DMS153 treated with DMSO at 0.1 percent for 48 hours (cell line): Measurements from ENCODE around the gene EHMT1.

Experiments used
- DNase-seq: peaks from one replicate; lab custom pipeline; 2025; ENCODE audit not compliant: unreplicated experiment; lab: John Stamatoyannopoulos, UW

EHMT1 gene

DNA sequence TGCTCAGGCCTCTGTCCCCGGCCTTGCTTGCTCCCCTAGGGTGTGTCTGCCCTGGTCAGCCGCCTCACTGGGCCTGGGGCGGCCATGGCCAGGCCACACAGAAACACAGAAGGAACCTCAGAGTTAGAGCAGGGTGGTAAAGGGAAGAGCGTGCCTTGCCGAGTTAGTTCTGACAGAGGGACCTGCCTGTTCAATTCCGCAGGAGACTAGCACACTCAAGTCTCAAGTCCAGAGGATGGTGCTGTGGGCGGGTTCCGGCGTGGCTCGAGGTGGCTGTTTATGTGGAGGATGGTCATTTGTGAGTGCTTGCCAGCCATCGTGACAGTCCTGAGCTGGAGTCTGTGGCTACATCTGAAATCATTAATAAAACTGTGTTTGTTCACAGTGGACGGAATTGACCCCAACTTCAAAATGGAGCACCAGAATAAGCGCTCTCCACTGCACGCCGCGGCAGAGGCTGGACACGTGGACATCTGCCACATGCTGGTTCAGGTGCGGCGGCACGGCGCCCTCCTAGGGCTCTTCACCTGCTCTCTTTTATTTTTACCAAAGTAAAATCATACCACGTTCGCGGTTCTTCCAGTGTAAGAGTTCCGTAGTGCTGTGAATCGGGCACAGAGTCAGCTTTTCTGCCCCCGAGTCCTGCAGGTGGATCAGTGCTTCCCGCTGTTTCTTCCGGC, 163.2 kb downstream of the EHMT1 start:
- DNase-seq = no peak

DNA sequence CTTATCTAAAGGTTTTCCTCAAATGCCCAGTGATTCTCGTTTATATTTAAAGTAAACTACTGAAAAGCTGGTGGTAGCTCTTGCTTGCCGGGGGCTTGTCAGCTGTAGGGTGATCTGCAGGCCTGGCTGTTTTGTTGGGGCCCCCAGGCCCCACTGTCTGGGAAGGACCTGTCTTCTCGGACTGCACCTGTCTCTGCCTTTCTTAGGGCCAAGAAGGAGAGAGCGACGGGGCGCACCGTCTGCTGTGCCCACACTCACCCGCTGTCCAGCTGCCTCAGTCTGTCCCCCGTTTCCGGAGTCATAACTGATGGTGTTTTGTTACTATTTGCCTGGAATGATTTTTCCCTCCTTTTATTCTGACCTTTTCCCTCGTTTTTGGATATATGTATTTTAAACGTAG, 164.7 kb downstream of the EHMT1 start:
- no peak for DNase-seq

DNA sequence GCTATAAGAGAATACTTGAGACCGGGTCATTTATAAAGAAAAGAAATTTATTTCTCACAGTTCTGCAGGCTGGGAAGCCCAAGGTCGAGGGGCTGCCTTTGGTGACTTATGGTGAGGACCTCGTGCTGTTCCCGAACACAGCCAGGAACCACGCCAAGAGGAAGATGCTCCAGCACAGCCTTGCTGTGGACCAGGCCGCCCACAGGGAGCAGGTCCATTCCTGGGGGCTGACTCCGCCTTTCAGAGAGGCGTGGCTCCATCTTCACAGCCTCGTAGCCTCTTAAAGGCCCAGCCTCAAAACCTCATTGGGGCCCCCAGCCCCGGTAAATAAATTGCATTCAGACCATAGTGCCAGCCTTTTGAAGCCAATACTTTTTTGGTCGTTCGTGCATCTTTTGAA, 165.2 kb downstream of the EHMT1 start:
- DNase-seq = no peak

DNA sequence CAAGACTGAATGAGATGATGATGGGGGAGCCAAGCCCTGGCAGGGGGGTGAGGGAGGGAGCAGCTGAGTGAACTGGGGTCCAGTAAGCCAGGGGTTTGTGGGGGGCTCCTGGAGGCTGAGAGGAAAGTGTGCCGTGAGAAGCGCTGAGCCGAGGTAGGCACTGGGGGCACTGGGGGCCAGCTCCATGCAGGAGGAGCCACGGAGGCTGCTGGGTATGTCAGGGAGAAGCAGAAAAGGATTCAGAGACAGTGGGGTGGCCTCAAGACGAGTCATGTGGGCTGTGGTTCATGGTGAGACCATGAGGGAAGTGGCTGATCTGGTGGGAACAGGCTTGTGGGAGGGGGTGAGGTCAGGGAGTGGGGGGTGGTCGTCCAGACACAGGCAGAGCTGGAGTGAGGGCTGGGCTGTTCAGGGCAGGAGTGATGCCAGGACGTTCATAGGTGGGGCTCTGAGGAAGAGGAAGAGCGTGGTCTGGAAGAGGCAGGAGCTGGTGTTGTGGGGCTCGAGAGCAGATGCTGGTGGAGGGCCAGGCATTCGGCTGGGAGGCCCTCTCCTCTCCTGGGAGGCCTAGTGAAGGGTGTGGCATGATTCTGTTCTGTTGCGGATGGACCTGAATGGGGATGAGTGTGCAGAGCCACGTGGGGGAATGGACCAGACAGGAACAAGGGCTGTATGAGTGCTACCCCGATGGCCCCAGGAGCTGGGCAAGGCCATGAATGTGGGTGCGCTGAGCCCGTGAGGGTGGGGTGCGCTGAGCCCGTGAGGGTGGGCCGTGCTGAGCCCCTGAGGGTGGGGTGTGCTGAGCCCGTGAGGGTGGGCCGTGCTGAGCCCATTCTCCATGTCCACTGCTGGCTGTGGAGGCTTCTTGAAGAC, 166.1 kb downstream of the EHMT1 start:
- no peak for DNase-seq

DNA sequence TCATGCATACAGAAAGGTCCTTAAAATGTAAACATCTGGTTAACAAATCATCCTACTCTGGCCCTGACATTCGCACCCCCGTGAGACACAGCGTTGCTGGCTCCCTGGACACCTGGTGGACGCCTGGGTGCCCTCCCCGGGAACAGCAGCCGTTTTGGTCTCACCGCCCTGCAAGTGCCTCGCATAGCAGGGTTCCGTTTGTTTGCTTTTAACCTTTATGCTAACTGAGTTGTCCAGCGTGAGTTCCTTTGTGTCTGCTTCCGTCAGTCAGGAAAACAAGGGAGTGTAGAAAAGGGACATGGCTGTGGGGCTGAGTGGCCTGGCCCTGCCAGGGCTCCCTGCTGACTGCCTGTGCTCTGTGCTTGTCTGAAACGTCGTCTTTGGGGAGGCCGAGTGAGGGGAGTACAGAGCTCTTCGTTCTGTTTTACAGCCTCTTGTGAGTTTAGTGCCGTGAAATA, 166.9 kb downstream of the EHMT1 start:
- DNase-seq = peak; percentile 29

DNA sequence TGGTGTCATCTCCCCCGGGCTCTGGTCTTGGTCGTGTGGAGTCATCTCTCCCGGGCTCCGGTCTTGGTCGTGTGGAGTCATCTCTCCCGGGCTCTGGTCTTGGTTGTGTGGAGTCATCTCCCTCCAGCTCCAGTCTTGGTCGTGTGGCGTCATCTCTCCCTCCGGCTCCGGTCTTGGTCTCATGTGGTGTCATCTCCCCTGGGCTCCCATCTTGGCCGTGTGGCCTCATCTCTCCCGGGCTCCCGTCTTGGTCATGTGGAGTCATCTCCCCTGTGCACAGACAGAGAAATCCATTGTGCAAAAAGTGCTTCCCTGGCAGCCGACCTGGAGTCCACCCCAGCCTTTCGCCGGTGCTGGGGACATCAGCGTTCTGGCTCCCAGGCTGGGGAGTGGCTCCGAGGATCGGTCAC, 167.7 kb downstream of the EHMT1 start:
- no peak for DNase-seq

DNA sequence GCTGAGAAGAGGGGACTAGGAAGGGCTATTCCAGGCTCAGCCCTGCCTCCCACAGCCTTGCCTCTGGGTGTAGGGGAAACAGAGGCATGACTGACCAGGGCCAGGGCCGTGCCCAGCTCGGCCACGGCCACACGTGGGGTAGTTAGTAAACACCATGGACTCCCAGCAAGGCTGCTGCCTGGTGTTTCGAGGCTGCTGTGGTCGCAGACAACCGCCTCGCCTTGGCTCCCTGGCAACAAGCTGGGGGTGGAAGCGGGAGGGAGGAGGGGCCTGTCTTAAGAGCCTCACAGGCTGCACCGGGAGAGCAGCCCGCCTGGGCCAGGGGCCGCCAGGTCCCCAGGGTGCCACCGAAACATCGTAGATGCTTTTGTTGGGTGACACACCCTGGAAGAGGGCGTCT, 168.6 kb downstream of the EHMT1 start:
- no peak for DNase-seq

DNA sequence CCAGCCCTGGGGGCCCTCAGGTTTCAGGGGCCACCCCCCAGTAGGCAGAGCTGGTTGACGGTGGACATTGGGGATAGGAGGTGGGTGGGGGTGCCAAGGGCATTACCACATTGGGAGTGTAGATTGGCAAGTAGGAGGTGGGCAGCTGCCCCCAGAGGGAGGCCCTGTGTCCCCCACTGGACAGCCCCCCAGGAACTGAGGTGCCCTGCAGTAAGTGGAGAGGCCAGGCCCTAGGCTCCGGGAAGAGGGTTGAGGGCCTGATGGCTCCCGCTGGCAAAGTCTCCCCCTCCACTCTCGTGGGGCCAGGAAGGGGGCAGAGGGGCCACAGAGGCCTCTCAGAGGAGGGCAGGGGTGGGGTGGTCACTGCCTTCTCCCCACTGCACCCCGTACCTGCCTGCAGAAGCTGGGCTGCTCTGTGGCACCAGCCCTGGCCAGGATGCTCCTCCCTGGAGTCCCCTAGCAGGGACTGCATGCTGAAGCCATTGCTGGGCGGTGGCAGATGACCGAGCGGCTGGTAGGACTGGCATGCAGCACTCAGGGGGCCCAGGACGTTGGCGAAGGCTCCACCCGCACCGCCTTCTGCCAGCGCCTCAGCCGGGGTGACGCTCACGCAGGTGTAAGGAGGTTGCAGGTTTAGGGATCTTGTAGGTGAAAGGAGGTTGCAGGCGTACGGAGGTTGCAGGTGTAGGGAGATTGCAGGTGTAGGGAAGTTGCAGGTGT, 169.1 kb downstream of the EHMT1 start:
- no peak for DNase-seq

DNA sequence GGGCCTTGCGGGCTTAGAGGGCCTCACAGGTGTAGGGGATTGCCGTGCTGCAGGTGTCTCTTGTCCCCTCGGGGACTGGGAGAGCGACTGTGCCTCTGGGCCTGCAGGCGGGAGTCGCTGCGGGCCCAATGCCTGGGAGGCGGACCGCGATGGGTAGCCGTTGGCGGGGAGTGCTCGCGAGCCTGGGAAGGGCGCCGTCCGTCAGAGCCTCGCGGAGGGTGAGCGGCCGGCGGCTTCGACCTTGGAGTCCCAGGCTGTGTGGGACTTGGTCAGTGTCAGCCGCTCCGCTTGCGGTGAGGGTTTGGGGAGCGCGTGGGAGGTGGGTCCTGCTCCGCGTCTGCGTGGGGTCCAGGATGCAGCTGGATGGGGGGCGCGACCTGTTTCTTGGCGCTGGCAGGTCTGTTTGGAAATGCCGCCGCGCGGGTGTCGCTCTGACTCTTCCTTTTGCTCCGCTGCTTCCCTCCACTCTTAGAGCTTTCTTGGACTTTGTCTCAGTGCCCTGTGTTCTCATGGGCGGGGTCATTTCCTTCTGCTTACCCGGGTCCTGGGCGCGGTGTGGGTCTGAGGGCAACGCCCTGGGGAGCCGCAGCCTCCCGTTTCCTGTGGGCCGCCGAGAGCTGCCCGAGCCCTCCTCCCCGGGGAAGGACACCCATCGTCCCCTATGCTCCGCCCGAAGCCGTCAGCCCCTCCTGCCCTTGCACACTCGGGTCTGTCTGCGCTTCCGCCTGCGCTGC, 169.9 kb downstream of the EHMT1 start:
- DNase-seq = no peak

DNA sequence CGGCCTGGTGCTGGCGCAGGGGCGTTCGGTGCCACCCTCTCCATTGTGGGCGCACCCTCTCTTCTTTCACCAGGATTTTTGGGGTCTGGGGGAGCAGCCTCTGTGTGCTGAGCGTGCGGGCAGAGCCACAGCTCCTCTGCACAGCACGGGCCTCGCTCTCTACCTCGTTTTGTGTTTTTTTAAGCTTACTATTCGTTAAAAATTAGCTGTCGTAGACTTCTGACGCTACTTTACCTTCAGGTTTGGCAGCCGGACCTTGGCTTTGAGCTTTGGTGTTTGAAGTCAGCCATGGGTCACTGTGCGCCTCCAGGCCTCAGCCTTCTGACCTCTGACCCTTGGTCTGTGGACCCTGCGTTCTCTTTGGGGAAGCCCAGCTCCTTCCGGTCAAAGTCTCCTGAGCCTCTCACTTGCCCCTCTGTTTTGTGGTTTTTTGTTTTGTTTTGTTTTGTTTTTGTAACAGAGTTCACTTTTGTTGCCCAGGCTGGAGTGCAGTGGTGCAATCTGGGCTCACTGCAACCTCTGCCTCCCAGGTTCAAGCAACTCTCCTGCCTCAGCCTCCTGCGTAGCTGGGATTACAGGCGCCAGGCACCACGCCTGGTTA, 170.6 kb downstream of the EHMT1 start:
- no peak for DNase-seq

DNA sequence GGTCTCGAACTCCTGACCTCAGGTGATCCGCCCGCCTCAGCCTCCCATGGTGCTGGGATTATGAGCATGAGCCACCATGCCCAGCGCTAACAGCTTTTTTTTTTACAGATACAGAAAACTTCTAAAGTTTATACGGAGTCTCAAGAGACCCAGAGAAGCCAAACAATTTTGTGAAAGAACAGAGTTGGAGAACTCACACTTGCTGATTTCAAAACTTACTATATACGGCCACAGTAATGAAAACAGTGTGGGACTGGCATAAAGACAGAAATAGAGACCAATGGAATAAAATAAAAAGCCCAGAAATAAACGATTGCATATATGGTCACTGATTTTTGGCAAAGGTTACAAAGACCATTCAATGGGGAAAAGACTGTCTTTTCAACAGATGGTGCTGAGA, 173.1 kb downstream of the EHMT1 start:
- DNase-seq = no peak

DNA sequence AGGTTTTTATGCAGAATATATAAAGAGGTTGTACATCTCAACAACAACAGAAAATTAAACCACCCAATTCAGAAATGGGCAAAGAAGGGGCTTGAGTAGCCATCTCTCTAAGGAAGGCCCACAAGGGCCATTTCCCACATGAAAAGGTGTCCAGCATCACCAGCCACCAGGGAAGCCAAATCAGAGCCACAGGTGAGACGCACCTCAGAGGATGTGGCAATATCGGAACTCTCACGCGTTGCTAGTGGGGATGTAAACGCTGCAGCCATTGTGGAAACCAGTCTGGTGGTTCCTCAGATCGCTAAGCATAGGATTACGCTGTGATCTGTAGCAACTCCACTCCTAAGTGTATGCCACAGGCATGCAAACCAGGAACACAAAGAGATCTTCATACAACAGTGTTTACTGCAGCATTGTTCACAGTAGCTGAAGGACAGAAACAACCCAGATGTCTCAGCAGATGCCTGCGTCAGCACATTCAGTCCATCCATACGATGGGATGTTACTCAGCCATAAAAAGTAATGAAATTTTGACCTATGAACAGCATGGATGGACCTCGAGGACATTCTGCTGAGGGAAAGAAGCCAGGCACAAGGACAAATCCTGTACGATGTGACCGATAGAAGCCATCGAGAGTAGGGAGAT, 174.5 kb downstream of the EHMT1 start:
- DNase-seq = no peak

DNA sequence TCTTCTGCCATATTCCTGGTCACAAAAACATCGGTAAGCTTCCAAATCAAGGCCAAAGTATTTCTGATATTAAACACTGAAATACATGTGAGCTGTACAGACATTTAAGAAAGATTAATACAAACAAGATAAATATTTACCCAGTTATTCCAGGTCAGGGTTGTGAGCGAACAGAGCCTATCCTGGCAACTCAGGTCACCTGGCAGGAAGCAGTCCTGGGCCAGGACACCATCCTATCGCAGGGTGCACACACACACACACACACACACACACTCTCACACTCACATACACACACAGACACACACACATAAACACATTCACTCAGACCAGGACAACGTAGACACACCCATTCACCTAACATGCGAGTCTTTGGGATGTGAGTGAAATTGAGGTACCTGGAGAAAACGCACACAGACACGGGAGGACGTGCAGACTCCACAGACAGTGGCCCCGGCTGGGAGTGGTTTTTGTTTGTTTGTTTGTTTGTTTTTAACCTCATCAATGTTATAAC, 176.4 kb downstream of the EHMT1 start:
- no peak for DNase-seq

DNA sequence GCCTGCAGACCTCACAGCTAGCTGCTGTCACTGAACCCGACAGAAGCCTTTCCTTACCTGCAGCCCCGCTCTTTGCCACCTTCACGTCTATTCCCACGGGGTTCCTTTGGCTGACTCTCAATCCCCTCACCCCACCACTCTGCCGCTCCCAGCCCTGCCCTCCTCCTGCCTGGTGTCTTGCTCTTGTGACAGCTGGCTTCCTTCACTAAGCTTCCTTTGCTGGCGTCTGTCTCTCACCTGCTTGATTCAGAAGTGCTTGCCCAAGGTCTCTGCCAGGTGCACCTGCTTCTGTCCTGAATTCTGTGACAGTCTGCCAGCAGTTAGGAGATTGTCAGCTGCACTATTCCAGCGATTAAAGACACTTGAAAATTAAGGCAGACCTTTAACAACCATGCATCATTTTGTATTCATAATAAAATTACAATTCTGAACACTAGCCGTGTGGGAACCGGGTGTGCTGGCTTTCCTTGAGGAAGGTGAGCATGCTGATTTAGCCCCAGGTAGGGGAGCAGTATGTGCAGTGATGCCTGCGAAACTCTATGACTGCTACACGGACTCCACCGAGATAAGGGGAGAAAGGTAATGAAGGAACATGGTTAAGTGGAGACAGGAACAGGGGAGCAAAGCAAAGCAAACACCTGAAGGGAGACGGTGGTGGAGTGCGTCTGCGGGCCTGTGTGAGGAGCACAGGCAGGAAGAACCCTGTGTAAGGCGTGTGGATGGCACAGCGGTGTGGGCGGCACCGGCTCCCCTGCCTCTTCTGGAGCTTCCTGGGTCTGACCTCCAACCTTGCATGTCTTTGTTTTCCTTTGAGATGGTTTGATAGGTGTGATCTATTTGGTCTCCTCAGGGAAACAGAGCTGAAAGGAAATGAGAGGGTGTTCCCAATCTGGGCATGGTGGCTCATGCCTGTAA, 178.7 kb downstream of the EHMT1 start:
- DNase-seq = no peak

DNA sequence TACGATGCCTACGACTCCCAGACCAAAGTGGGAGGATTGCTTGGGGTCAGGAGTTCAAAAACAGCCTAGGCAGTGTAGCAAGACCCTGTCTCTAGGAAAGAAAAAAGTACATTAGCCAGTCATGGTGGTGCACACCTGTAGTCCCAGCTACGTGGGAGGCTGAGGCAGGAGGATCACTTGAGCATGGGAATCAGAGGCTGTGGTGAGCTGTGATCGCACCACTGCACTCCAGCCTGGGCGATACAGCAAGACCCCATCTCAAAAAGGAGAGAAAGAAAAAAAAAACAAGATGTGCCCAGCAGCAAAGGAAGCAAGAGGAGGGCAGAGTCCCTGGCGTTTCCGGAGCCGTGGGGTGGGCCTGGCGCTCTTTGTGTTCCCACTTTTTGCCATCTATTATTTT, 179.3 kb downstream of the EHMT1 start:
- DNase-seq = no peak

DNA sequence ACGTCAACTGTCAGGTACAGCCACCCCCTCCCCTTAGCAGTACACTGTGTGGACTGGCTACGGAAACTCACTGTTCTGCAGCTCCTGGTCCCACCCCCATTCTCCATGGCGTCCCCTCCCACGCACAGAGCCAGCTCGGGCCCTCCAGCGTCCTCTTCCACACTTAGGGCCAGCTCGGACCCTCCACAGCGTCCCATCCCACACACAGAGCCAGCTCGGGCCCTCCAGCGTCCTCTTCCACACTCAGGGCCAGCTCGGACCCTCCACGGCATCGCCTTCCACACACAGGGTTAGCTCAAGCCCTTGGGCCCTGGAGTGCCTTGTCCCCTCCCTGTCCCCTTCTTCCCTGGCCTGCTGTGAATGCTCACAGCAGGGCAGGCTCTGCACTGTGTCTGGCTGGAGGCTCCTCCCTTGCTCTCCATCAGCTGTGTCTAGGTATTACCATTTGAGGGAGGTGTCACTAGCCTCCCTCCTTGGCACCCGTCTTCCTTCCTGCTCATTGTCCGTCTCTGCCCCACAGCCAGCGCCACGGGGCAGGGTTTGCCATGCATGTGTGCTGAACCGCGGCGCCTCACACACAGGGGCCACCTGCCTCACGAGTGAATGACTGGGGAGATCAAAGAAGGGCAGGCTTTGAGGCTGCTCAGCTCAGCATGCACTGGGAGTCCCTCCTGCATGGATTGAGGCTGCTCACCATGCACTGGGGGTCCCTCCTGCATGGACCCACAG, 180.3 kb downstream of the EHMT1 start:
- DNase-seq = no peak

DNA sequence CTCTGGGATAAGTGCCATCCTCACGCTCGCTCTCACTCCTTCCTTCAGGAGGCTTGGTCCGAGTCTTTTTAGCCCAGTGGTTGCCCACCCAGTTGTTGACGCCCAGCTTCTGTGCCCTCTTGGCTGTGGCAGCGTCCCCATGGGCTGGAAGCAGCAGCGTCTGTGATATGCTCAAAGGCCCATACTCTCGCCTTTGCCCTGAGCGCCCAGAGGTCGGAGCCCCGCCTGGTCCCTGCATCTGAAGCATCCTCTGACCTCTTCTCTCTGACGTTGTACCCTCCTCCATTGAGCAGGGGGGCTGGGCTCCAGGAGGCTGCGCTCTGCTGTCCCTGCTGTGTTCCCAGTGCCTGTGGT, 180.8 kb downstream of the EHMT1 start:
- DNase-seq = no peak
